Limb (tissue), 2 donors: ENCODE data around the gene ATAD3A.

Experiments
- DNase-seq, 2 donors: peaks; one replicate each; pipeline ENCODE4 v3.0.0-alpha.2; 2016; ENCODE audit errors: extremely low spot score in 2 of 2

ATAD3A gene

GRCh38 chr1:1582585-1583346 lies 70.8 kb downstream of the ATAD3A start:
- no peak for DNase-seq

GRCh38 chr1:1583347-1584010 lies 71.5 kb downstream of the ATAD3A start:
- DNase-seq, result no peak
